ENCODE data around the gene RASL10A. TPM values are rescaled to one million over a fixed set of nuclear protein-coding genes. Genes with fewer than 3 reads are reported as not detected.

RASL10A gene
- total RNA-seq, 1 experiment from 2014 or later: not detected

DNA sequence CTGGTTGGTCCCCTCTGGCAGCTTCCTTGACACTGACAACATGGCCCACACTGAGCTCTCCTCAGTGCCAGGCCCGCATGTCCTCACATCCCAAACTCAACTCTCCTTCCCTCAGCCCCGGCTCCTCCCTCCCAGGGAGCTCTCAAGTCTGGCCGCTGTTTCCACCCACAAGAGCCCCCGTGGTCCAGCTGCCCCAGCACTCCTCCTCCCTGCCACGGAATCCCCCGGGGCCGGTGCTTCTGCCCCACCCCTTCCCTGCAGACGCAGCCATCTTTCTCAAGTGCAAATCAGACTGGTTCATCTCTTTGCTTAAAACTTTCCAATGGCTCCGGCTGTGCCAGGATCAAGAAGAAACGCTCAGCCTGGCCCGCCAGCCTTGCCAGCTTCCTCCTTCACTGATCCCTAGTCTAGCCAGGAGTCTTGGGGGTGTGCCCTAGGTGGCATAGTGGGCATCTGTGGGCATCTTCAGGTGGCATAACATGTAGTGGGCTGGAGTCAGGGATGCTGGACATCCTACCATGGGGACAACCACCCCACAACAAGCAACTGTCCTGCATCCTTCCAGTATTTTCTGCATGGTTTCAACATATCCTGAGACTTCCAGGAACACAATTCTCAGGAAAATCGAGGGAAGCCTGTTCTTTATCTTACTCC lies 22.3 kb upstream of the RASL10A start:
- no peak overlapping the region for H3K4me3 ChIP-seq
- ChIA-PET CTCF (no interaction called here), POLR2A (ENCODE audit: unreplicated experiment) (no interaction called here)
- H3F3A ChIP-seq (ENCODE audit: insufficient read depth, low read depth): no peaks in the 10 kb centered on the region
- intact Hi-C loops (cut with micrococcal nuclease; ENCODE audit: unreplicated experiment): no loop called here
- no peak overlapping the region for H2AFZ ChIP-seq
- peaks cover 9% of the 10 kb centered on the region for H3K4me1 ChIP-seq (replicated peaks; ENCODE audit: insufficient read depth)
- no peaks in the 10 kb centered on the region for H3K27me3 ChIP-seq (ENCODE audit: insufficient read depth, low read depth)
- H3K9me2 ChIP-seq (ENCODE audit: insufficient read depth): no peaks in the 10 kb centered on the region
- peaks cover 6% of the 10 kb centered on the region; the same call in 1 of the 2 replicates for H3K36me3 ChIP-seq (ENCODE audit: low read depth)
- TF ChIP-seq CTCF (conservative IDR thresholded peaks at IDR 0.05): no peak
- TF ChIP-seq EZH2 (IDR thresholded peaks at IDR 0.05; ENCODE audit: low read depth): no peak
- no peak overlapping the region for H3K4me2 ChIP-seq
- DNase-seq: no peak
- H3K9me3 ChIP-seq (ENCODE audit: insufficient read depth, low read depth): no peaks in the 10 kb centered on the region
- no peak overlapping the region for H3K27ac ChIP-seq
- no peaks in the 10 kb centered on the region; the same call in 1 of the 2 replicates for H4K20me1 ChIP-seq (ENCODE audit: insufficient read depth)
- H3K79me2 ChIP-seq (ENCODE audit: low read depth): no peaks in the 10 kb centered on the region
- no TSS peak for BruUV-seq (replicated peaks)

DNA sequence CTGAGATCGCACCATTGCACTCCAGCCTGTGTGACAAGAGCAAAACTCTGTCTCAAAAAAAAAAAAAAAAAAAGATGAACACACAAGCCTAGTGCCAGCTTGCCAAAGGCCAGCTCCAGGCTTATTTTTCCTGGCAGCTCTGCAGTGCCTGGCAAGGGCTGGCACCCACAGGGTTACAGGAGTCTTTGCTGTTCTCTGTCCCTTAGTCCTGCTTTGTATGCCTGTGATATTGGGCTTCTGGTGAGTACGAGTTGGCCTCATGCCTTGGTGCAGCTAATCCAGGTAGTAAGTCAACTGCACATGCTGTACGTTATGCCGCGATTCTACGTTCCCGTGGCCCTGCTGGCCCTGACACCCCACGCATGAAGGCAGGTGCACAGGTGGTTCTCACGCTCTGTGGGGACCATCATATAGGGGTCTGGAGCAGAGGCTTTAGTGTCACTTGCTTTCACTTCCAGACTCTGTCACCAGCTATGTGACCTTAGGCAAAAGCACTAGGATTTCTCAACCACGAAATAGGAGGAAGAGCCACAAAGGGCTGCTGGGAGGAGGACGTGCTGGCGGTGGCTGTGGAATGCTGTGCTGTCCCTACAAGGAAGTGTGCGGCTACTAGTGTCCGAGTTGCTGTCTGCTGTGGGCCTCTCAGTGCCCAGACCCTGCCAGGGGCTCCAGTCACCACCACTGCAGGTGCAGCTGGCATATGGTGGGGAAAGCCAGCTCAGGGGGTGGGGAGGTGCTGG lies 21.4 kb upstream of the RASL10A start:
- CTCF ChIA-PET: no interaction called here
- Histone ChIP-seq H2AFZ (no peak overlapping the region), H3K79me2 (ENCODE audit: low read depth) (no peaks in the 10 kb centered on the region), H4K20me1 (ENCODE audit: insufficient read depth) (no peaks in the 10 kb centered on the region), H3K36me3 (ENCODE audit: low read depth) (peaks cover 6% of the 10 kb centered on the region; the same call in 1 of the 2 replicates), H3K27me3 (ENCODE audit: insufficient read depth, low read depth) (no peaks in the 10 kb centered on the region), H3K9me3 (ENCODE audit: insufficient read depth, low read depth) (no peaks in the 10 kb centered on the region), H3F3A (ENCODE audit: insufficient read depth, low read depth) (no peaks in the 10 kb centered on the region), H3K4me1 (replicated peaks; ENCODE audit: insufficient read depth) (0 out of 2 replicates have a peak, but pooled peaks cover under 1% of the 10 kb centered on the region), H3K4me2 (no peak overlapping the region), H3K4me3 (no peak overlapping the region), H3K27ac (no peak overlapping the region), H3K9me2 (ENCODE audit: insufficient read depth) (no peaks in the 10 kb centered on the region)
- intact Hi-C loops (cut with micrococcal nuclease; ENCODE audit: unreplicated experiment): no loop called here
- DNase-seq: peak in 1 of 2 experiments; percentile 58
- TF ChIP-seq CTCF (conservative IDR thresholded peaks at IDR 0.05): no peak
- no peak for TF ChIP-seq EZH2 (IDR thresholded peaks at IDR 0.05; ENCODE audit: low read depth)
- no TSS peak for BruUV-seq (replicated peaks)
- POLR2A ChIA-PET (ENCODE audit: unreplicated experiment): interaction anchor here (0.6 kb wide), 1 partner anchor 1088 kb away, joined by 4 read pairs; no protein-coding TSS in a partner anchor

- no peaks in the 10 kb centered on the region for H3K4me1 ChIP-seq (replicated peaks; ENCODE audit: insufficient read depth)
- H3K4me3 ChIP-seq: no peak overlapping the region
- H3K36me3 ChIP-seq (ENCODE audit: low read depth): peaks cover 6% of the 10 kb centered on the region; the same call in 1 of the 2 replicates
- POLR2A ChIA-PET (ENCODE audit: unreplicated experiment): no interaction called here
- no peak overlapping the region for H3K4me2 ChIP-seq
- TF ChIP-seq EZH2 (IDR thresholded peaks at IDR 0.05; ENCODE audit: low read depth) (no peak), CTCF (conservative IDR thresholded peaks at IDR 0.05) (no peak)
- intact Hi-C loops (cut with micrococcal nuclease; ENCODE audit: unreplicated experiment): no loop called here
- no peak overlapping the region for H3K27ac ChIP-seq
- no peaks in the 10 kb centered on the region for H3K9me2 ChIP-seq (ENCODE audit: insufficient read depth)
- H4K20me1 ChIP-seq (ENCODE audit: insufficient read depth): no peaks in the 10 kb centered on the region
- H3K27me3 ChIP-seq (ENCODE audit: insufficient read depth, low read depth): no peaks in the 10 kb centered on the region
- no peak overlapping the region for H2AFZ ChIP-seq
- DNase-seq: no peak
- no peaks in the 10 kb centered on the region for H3F3A ChIP-seq (ENCODE audit: insufficient read depth, low read depth)
- no peaks in the 10 kb centered on the region for H3K9me3 ChIP-seq (ENCODE audit: insufficient read depth, low read depth)
- CTCF ChIA-PET: no interaction called here
- H3K79me2 ChIP-seq (ENCODE audit: low read depth): no peaks in the 10 kb centered on the region
- no TSS peak for BruUV-seq (replicated peaks)
Observed at GRCh38 chr22:29335656-29336055, 20.2 kb upstream of the RASL10A start.

Data from PC-9 (cell line).